KMS-11 (cell line): Measurements from ENCODE around the gene PACSIN2.

Experiments
- H2AFZ ChIP-seq: fragments of 200-600 bp; sonication (generic); 2 replicates; pipeline ENCODE4 v1.6.1; 2016; ENCODE audit warnings: antibody characterized with exemption, mixed run types, low read depth
- H3K27ac ChIP-seq: fragments of 200-600 bp; sonication (generic); 2 replicates; pipeline ENCODE4 v1.6.1; 2016; ENCODE audit warnings: mild to moderate bottlenecking, mixed run types
- H3K27me3 ChIP-seq: fragments of 200-600 bp; sonication (generic); 2 replicates; pipeline ENCODE4 v1.6.1; 2017; ENCODE audit warnings: mild to moderate bottlenecking, low read depth, mixed run types, moderate library complexity; ENCODE audit not compliant: insufficient read depth
- H3K36me3 ChIP-seq: fragments of 200-600 bp; sonication (generic); 2 replicates; pipeline ENCODE4 v1.6.1; 2017; ENCODE audit warnings: mild to moderate bottlenecking, mixed run types; ENCODE audit not compliant: insufficient read depth
- H3K4me1 ChIP-seq: fragments of 200-600 bp; sonication (generic); 2 replicates; pipeline ENCODE4 v1.6.1; 2016; ENCODE audit warnings: mild to moderate bottlenecking, low read depth, mixed run types; ENCODE audit not compliant: poor library complexity, severe bottlenecking
- H3K4me2 ChIP-seq: fragments of 200-600 bp; sonication (generic); 2 replicates; pipeline ENCODE4 v1.7.0; 2016; ENCODE audit warnings: mild to moderate bottlenecking, mixed run types
- H3K4me3 ChIP-seq: fragments of 200-600 bp; sonication (generic); IDR thresholded peaks from 2 replicates; pipeline ENCODE4 v1.6.1; 2017; ENCODE audit warnings: low read depth, low read length, mixed read lengths; ENCODE audit not compliant: insufficient read depth
- H3K79me2 ChIP-seq: fragments of 200-600 bp; sonication (generic); 2 replicates; pipeline ENCODE4 v1.6.1; 2016; ENCODE audit warnings: low read depth, mixed run types; ENCODE audit not compliant: insufficient read depth
- H3K9ac ChIP-seq: fragments of 200-600 bp; sonication (generic); 2 replicates; pipeline ENCODE4 v1.6.1; 2016; ENCODE audit warnings: mild to moderate bottlenecking, mixed run types
- H4K20me1 ChIP-seq: fragments of 200-600 bp; sonication (generic); 2 replicates; pipeline ENCODE4 v1.6.1; 2016; ENCODE audit warnings: mild to moderate bottlenecking, mixed run types; ENCODE audit not compliant: insufficient read depth
- TF ChIP-seq, protein P1 (sequence below): fragments of 200-600 bp; sonication (generic); conservative IDR thresholded peaks from 2 replicates; pipeline ENCODE4 v1.6.1; 2017; ENCODE audit warnings: low read depth, mild to moderate bottlenecking, antibody characterized with exemption, low read length, moderate library complexity, mixed read lengths

PACSIN2 gene

DNA sequence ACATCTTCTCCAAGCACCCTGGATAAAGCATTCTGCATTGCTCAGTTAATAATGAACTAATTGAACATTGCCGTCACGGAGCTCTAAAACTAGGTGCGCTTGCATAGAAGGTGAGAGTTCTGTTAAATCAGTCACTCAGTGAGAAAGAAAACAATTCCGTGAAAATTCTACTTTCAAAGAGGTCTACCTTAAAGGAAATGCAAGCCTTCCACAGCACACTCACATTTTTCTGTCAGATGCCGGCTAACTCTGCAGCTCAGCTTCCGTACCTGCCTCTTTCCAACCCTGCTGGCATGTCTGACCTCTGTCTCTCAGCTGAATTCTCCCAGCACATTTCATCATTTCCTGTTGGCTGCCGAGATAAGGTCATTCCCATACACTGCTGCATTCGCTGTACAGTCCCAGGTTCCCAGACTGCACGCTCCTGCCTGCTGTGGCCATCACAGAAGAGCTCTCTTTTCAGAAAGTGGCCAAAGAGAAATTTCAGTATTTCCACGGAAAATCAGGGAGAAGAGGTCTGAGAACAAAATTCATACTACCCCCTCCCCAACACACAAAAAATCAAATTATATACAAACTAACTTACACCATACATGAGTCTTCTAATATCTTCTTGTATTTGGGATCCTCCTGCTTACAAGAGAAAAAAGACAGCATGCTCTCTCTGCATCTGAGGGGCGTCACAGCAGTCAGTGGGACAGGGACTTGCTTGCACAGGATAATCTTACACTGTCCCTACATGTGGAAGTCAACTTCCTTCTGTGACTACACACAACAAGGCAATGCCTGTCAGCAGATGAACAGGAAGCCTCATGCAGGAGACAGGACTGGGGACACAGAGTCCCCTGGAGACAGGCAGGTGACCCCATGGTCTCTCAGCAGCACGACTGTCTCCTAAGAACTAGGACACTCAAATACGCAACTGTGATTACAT is 55.1 kb downstream of the PACSIN2 start:
- peaks cover 4% of the 10 kb centered on the region for H3K4me1 ChIP-seq
- H3K4me2 ChIP-seq = no peak overlapping the region
- H3K27ac ChIP-seq = no peak overlapping the region
- H2AFZ ChIP-seq = no peak overlapping the region
- no peaks in the 10 kb centered on the region for H3K27me3 ChIP-seq
- no peaks in the 10 kb centered on the region for H3K36me3 ChIP-seq
- H3K79me2 ChIP-seq = no peaks in the 10 kb centered on the region
- TF ChIP-seq, protein P1, sequence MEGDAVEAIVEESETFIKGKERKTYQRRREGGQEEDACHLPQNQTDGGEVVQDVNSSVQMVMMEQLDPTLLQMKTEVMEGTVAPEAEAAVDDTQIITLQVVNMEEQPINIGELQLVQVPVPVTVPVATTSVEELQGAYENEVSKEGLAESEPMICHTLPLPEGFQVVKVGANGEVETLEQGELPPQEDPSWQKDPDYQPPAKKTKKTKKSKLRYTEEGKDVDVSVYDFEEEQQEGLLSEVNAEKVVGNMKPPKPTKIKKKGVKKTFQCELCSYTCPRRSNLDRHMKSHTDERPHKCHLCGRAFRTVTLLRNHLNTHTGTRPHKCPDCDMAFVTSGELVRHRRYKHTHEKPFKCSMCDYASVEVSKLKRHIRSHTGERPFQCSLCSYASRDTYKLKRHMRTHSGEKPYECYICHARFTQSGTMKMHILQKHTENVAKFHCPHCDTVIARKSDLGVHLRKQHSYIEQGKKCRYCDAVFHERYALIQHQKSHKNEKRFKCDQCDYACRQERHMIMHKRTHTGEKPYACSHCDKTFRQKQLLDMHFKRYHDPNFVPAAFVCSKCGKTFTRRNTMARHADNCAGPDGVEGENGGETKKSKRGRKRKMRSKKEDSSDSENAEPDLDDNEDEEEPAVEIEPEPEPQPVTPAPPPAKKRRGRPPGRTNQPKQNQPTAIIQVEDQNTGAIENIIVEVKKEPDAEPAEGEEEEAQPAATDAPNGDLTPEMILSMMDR = no peak
- H3K4me3 ChIP-seq = no peak overlapping the region
- H4K20me1 ChIP-seq = no peaks in the 10 kb centered on the region
- H3K9ac ChIP-seq = no peak overlapping the region

DNA sequence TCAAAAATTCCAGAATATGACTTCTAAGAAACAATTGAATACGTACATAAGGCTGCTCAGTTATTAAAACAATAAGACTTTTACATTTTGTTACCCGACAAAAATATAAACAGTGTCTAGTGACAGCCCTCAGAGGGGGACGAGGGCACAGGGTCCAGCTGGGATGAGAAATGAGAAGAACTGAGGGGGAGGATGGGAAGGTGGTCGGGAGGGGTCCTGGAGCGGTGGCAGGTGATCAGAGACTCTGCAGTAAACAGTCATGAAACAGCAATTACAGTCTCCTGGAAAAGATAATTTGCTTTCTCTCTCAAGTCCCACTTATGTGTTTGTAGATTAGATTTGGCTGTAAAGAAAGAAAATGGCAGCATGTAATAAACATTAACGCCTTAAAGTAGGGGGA is 56.0 kb downstream of the PACSIN2 start:
- Histone ChIP-seq H3K4me2 (no peak overlapping the region), H3K4me1 (no peaks in the 10 kb centered on the region), H3K4me3 (no peak overlapping the region), H3K27ac (no peak overlapping the region), H4K20me1 (no peaks in the 10 kb centered on the region), H3K36me3 (no peaks in the 10 kb centered on the region), H3K9ac (no peak overlapping the region), H3K79me2 (no peaks in the 10 kb centered on the region), H2AFZ (no peak overlapping the region), H3K27me3 (no peaks in the 10 kb centered on the region)
- TF ChIP-seq, protein P1 = no peak

- Histone ChIP-seq H3K9ac (no peak overlapping the region), H3K27me3 (no peaks in the 10 kb centered on the region), H4K20me1 (no peaks in the 10 kb centered on the region), H3K4me2 (no peak overlapping the region), H3K4me3 (no peak overlapping the region), H3K27ac (no peak overlapping the region), H3K36me3 (no peaks in the 10 kb centered on the region), H3K4me1 (no peaks in the 10 kb centered on the region), H2AFZ (no peak overlapping the region), H3K79me2 (no peaks in the 10 kb centered on the region)
- TF ChIP-seq, protein P1 = no peak
Observed at GRCh38 chr22:42957958-42958357, 57.0 kb downstream of the PACSIN2 start.

GRCh38 chr22:42957544-42957943 is 57.4 kb downstream of the PACSIN2 start:
- H3K36me3 ChIP-seq = no peaks in the 10 kb centered on the region
- TF ChIP-seq, protein P1 = no peak
- no peak overlapping the region for H3K4me3 ChIP-seq
- H3K79me2 ChIP-seq = no peaks in the 10 kb centered on the region
- no peaks in the 10 kb centered on the region for H4K20me1 ChIP-seq
- H3K27ac ChIP-seq = no peak overlapping the region
- no peak overlapping the region for H2AFZ ChIP-seq
- H3K9ac ChIP-seq = no peak overlapping the region
- H3K27me3 ChIP-seq = no peaks in the 10 kb centered on the region
- H3K4me2 ChIP-seq = no peak overlapping the region
- no peaks in the 10 kb centered on the region for H3K4me1 ChIP-seq
